PFSK-1 (cell line): ENCODE results near the gene SLC26A2.
A peak's percentile ranks its signal among the peaks of the same experiment; 100 is the strongest.

Experiments
- FOXP2 ChIP-seq: optimal IDR thresholded peaks from 2 replicates; pipeline ENCODE3; 2011; ENCODE audit warnings: borderline replicate concordance, control low read depth, inconsistent platforms; ENCODE audit not compliant: insufficient read depth; ENCODE audit errors: extremely low read length, extremely low read depth
- POLR2AphosphoS5 ChIP-seq: IDR thresholded peaks from 2 replicates; pipeline ENCODE4 v1.6.1; 2012; ENCODE audit warnings: low read depth, mild to moderate bottlenecking, control low read depth, low read length, moderate library complexity
- SIN3A ChIP-seq: IDR thresholded peaks from 2 replicates; pipeline ENCODE4 v1.6.1; 2012; ENCODE audit warnings: mild to moderate bottlenecking, low read length, moderate library complexity, borderline replicate concordance; ENCODE audit not compliant: insufficient read depth
- TAF1 ChIP-seq: IDR thresholded peaks from 2 replicates; pipeline ENCODE4 v1.6.1; 2012; ENCODE audit warnings: low read length, control low read depth, borderline replicate concordance; ENCODE audit not compliant: insufficient read depth
- TF ChIP-seq, protein P1 (sequence below), 2 experiments: IDR thresholded peaks; 2 replicates each; pipeline versions ENCODE4 v1.6.1 to v1.8.0; 2011 to 2012; ENCODE audit warnings: low read depth in 2 of 2, low read length in 2 of 2, control low read depth in 1 of 2, inconsistent platforms in 1 of 2, mild to moderate bottlenecking in 1 of 2, moderate library complexity in 1 of 2; ENCODE audit not compliant: insufficient read depth in 1 of 2

SLC26A2 gene

DNA sequence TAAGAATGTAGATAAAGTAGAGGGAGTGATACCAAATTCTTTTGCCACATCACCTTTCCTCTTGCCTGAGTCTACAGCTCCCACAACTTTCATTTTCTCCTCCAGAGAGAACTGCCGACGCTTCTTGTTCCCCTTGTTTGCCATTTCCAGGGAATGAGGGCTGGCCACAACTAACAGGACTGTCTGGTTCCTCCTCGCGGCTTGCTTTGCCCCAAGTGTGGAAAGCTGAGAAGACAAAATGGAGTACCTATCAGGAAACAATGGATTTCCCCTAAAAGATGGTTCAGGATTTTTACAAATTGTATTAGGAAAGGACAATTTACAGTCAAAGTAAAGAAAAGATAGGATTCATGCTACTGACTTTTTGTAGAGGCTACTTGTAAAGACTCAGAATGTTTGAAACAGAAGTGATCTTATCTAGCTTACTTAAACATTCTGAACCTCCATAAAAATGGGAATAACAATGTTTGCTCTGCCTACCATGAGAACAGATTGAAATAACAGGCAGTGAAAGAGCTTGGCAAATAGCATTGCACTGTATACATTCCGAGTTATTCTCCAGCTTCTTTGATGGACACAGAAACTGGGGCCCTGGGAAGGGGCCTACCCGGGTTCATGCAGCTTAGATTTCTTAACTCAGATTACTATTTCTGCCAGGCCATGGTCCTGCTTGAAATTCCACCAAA lies 35.8 kb downstream of the SLC26A2 start:
- TF ChIP-seq TAF1: no peak
- no peak for TF ChIP-seq FOXP2
- TF ChIP-seq, protein P1, sequence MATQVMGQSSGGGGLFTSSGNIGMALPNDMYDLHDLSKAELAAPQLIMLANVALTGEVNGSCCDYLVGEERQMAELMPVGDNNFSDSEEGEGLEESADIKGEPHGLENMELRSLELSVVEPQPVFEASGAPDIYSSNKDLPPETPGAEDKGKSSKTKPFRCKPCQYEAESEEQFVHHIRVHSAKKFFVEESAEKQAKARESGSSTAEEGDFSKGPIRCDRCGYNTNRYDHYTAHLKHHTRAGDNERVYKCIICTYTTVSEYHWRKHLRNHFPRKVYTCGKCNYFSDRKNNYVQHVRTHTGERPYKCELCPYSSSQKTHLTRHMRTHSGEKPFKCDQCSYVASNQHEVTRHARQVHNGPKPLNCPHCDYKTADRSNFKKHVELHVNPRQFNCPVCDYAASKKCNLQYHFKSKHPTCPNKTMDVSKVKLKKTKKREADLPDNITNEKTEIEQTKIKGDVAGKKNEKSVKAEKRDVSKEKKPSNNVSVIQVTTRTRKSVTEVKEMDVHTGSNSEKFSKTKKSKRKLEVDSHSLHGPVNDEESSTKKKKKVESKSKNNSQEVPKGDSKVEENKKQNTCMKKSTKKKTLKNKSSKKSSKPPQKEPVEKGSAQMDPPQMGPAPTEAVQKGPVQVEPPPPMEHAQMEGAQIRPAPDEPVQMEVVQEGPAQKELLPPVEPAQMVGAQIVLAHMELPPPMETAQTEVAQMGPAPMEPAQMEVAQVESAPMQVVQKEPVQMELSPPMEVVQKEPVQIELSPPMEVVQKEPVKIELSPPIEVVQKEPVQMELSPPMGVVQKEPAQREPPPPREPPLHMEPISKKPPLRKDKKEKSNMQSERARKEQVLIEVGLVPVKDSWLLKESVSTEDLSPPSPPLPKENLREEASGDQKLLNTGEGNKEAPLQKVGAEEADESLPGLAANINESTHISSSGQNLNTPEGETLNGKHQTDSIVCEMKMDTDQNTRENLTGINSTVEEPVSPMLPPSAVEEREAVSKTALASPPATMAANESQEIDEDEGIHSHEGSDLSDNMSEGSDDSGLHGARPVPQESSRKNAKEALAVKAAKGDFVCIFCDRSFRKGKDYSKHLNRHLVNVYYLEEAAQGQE (IDR thresholded peaks at IDR 0.05; ENCODE audit: insufficient read depth in 1 of 2, low read depth in 2 of 2, low read length in 2 of 2): no peak
- TF ChIP-seq POLR2AphosphoS5: no peak

DNA sequence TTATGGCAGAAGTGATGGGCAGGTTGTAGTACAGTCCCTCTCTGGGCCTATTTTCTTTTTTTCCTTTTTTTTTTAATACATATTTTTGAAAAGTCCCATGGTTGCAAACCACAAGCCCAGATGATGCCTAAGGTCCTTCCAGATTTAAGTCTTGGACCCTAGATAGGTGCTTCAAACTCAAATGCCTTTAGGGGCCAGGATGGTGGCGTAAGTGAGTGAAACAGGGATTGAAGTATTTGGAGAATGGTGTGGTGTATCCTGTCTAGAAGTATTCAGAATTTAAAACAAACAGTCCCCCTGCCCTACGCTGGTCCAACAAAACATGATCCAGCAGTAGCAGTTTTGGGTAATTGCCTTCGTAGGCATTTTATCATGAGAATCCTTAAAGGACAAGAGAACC lies 37.7 kb downstream of the SLC26A2 start:
- no peak for TF ChIP-seq FOXP2
- TF ChIP-seq, protein P1 (IDR thresholded peaks at IDR 0.05; ENCODE audit: insufficient read depth in 1 of 2, low read depth in 2 of 2, low read length in 2 of 2): no peak
- no peak for TF ChIP-seq SIN3A
- TF ChIP-seq POLR2AphosphoS5: no peak
- no peak for TF ChIP-seq TAF1

DNA sequence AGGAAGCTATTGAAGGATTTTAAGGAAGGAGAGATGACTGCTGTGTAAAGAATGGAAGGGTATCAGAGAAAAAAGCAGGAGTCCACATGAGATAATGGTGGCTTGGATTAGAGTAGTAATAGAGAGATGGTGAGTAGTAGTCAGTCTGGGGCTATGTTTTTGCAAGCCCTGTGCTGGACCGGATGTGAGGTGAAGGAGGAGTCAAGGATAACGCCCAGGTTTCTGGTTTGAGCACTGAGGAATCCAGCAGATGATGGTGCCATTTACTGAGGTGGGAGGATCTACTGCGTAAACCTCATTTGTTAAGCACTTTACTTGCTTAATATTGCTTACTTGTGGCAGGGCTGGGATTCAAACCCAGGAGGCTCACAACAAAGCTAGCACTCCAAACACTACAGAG lies 38.8 kb downstream of the SLC26A2 start:
- no peak for TF ChIP-seq TAF1
- no peak for TF ChIP-seq POLR2AphosphoS5
- TF ChIP-seq, protein P1 (IDR thresholded peaks at IDR 0.05; ENCODE audit: insufficient read depth in 1 of 2, low read depth in 2 of 2, low read length in 2 of 2): no peak
- TF ChIP-seq SIN3A: no peak
- no peak for TF ChIP-seq FOXP2

DNA sequence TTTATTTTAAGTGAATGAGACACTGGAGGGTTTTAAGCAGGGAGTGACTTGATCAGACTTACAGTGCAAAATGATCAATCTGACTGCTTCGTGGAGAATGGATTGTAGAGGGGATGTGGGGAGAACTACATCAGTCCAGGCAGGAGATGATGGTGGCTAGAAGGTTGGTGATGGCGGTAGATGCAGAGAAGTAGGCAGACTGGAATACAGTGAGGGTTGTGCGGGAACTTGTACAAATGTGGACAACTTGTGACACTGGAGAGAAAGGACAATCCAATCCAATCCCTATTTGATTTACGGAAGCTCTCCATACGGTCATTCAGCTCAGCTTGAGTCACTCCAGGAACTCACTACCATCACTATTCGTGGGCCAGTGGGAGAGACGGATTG lies 39.3 kb downstream of the SLC26A2 start:
- TF ChIP-seq SIN3A (no peak), TAF1 (no peak), POLR2AphosphoS5 (no peak), FOXP2 (no peak)
- TF ChIP-seq, protein P1 (IDR thresholded peaks at IDR 0.05; ENCODE audit: insufficient read depth in 1 of 2, low read depth in 2 of 2, low read length in 2 of 2): no peak

DNA sequence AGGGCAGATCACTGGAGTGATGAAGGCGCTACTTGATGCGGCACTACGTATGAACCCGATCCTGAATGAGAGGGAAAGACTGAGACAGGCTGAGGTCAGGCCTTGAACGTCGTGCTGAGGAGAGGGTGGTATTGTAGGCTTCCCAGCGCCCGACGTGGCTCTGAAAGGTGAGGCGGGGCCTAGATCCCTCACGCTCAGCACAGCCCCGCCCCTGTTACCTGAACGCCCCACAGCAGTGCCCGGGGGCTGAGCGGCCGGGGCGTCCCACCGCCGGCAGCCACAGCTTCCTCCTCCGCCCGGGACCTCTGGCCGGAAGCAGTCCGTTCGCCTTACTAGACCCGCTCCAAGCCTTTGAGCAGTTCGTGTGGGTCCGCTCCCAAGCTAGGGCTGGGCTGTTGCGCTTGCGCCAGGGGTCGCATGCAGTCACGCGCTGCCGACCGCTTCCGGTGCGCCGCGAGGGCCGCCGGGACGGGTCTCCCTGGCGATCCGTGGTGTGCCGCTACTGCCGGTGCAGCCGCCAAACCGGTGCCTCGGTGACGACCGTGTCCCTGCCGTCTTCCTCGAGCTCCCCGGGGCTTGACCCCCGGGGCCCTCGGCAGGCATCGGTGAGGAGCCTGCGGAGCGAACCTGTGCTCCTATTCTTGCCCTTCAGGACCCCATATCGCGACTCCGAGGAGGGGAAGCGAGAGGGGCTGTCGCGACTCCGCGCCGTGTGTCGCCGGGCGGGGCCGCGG lies 39.9 kb downstream of the SLC26A2 start, which contains the start of the genes HMGXB3 and TIGD6:
TSS of gene HMGXB3 (plus strand) at position 484 of the 734 bp plus-strand sequence. CDS start 4,114 bp downstream, outside the sequence.
TSS of gene TIGD6 (minus strand) at position 399 of the 734 bp plus-strand sequence. CDS start 4,306 bp downstream, outside the sequence.
- TF ChIP-seq TAF1: peak; percentile 82
- TF ChIP-seq SIN3A: no peak; the same call in 1 of the 2 replicates
- TF ChIP-seq, protein P1 (IDR thresholded peaks at IDR 0.05; ENCODE audit: insufficient read depth in 1 of 2, low read depth in 2 of 2, low read length in 2 of 2): peak; percentile 11 to 24; a peak in 1 of 4 replicates
- TF ChIP-seq FOXP2: peak; percentile 91
- TF ChIP-seq POLR2AphosphoS5: peak; percentile 93
